ENCODE results near the gene R3HDM2. TPM values are rescaled to one million over a fixed set of nuclear protein-coding genes. Genes with fewer than 3 reads are reported as not detected.

Gene R3HDM2
- total RNA-seq (11.3 and 21.3 TPM in 2 replicates), polyA plus RNA-seq (18.5 and 22.8 TPM in 2 replicates), polyA minus RNA-seq (ENCODE audit: low replicate concordance) (102 and 123 TPM in 2 replicates)
- 21.7 and 23.1 TPM in 2 replicates for polyA plus RNA-seq (2012)

DNA sequence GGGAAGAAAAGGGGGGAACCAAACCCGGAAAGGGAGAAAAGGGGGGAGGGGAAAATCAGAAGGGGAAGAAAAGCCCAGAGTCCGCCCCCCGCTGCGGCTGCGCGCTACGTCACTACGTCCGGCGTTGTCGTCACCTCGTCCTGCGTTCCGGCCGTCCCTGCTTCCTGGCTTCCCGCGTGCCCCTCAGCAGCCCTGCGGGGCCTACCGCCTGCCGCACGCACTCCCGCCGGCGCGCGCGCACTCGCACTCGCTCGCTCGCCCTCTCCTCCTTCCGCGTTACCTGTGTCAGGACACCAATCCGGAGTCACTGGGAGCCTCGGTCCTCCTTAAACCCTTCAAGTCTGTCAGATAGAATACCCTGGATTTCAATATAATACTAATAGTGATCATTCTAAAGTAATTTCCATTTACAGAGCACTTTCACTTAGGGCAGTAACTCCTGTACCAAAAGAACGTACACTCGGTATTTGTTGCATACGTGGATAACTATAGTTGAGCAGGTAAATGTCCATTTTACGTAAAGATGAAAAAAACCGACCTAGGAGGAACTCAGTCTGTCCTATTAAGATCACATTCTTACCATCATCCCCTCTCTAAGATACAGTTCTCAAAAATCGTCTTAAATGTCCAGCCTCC is at the start of gene R3HDM2:
R3HDM2 (minus strand) TSS at position 113 of the 636 bp plus-strand sequence. CDS start 120,615 bp downstream, outside the sequence.
- no peak for TF ChIP-seq EZH2 (IDR thresholded peaks at IDR 0.05; ENCODE audit: low read length, missing control alignments)
- TF ChIP-seq, protein P1, sequence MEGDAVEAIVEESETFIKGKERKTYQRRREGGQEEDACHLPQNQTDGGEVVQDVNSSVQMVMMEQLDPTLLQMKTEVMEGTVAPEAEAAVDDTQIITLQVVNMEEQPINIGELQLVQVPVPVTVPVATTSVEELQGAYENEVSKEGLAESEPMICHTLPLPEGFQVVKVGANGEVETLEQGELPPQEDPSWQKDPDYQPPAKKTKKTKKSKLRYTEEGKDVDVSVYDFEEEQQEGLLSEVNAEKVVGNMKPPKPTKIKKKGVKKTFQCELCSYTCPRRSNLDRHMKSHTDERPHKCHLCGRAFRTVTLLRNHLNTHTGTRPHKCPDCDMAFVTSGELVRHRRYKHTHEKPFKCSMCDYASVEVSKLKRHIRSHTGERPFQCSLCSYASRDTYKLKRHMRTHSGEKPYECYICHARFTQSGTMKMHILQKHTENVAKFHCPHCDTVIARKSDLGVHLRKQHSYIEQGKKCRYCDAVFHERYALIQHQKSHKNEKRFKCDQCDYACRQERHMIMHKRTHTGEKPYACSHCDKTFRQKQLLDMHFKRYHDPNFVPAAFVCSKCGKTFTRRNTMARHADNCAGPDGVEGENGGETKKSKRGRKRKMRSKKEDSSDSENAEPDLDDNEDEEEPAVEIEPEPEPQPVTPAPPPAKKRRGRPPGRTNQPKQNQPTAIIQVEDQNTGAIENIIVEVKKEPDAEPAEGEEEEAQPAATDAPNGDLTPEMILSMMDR (conservative IDR thresholded peaks at IDR 0.05 in 1 of 2, IDR thresholded peaks at IDR 0.05 in 1 of 2; ENCODE audit: low read depth in 1 of 2, low read length in 2 of 2): no peak
- Histone ChIP-seq H3K4me2 (ENCODE audit: extremely low read depth, insufficient read depth, low read length) (peak within 1 kb of the TSS; percentile 90), H3K27ac (ENCODE audit: insufficient read depth, low read length) (peak within 1 kb of the TSS; percentile 90), H3K4me3 (replicated peaks in 1 of 4; ENCODE audit: control extremely low read depth in 1 of 4, insufficient read depth in 1 of 4, low read depth in 3 of 4, low read length in 4 of 4) (peak within 1 kb of the TSS; percentile 70 to 94 (median 72)), H4K20me1 (ENCODE audit: control insufficient read depth, extremely low read depth, insufficient read depth, low read length) (no peaks in the 10 kb centered on the region), H3K4me1 (ENCODE audit: control insufficient read depth, extremely low read depth, insufficient read depth, low read length) (no peaks in the 10 kb centered on the region), H3K9me3 (ENCODE audit: control insufficient read depth, insufficient read depth, low read depth, low read length) (no peaks in the 10 kb centered on the region), H3K27me3 (ENCODE audit: control insufficient read depth, insufficient read depth, low read length) (no peaks in the 10 kb centered on the region), H2AFZ (ENCODE audit: low read length) (peak within 1 kb of the TSS; percentile 94), H3K9ac (ENCODE audit: insufficient read depth, low read length) (peak within 1 kb of the TSS; percentile 79), H3K79me2 (ENCODE audit: control insufficient read depth, insufficient read depth, low read length) (peaks cover 23% of the 10 kb centered on the region), H3K36me3 (ENCODE audit: control insufficient read depth, insufficient read depth, low read length) (no peaks in the 10 kb centered on the region)
- peak; percentile 94 for DNase-seq (ENCODE audit: low read depth in 2 of 2)

DNA sequence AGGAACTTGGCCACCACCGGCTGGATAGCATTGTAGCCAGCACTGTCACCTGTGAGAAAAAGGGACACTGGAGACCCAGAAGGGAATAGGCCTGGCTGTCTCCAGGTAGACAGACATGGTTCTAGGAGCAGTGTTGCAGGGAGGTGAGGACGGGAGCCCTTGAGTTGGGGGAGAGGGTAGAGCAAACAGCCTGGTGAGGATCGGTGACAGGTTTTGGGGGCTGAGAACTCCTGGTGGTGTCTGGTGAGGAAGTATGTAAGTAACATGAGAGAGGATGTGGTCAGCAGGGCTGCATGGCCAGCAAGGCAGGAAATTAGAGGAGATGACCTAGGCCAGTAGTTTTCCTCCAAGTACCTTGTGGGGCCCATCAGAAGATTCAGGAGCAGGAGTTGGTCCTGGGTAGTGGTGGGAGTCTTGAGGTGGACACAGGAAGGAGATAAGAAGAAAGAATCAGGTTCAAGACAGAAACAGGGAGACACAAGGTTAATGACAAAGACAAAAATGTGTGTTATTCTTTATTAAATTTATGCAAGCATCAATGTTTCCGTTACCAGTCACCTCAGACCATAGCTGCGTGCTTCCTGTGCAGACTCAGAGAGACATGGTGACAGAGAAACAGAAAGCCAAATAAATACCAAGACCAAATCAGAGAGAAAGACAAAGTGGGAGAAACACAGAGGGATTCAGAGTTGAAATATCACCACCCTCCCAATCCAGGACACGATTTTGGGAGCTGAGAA is 48.7 kb upstream of the R3HDM2 start, which contains the start of gene ARHGAP9:
ARHGAP9 (minus strand) TSS at position 491 of the 740 bp plus-strand sequence; CDS start at position 31, 460 bp downstream.
- Histone ChIP-seq H3K27me3 (ENCODE audit: control insufficient read depth, insufficient read depth, low read length) (peaks cover 42% of the 10 kb centered on the region), H3K9me3 (ENCODE audit: control insufficient read depth, insufficient read depth, low read depth, low read length) (no peaks in the 10 kb centered on the region), H3K9ac (ENCODE audit: insufficient read depth, low read length) (no peak within 1 kb of the TSS), H3K79me2 (ENCODE audit: control insufficient read depth, insufficient read depth, low read length) (no peaks in the 10 kb centered on the region), H3K4me1 (ENCODE audit: control insufficient read depth, extremely low read depth, insufficient read depth, low read length) (peaks cover 5% of the 10 kb centered on the region), H2AFZ (ENCODE audit: low read length) (no peak within 1 kb of the TSS), H4K20me1 (ENCODE audit: control insufficient read depth, extremely low read depth, insufficient read depth, low read length) (no peaks in the 10 kb centered on the region), H3K4me3 (replicated peaks in 1 of 4; ENCODE audit: control extremely low read depth in 1 of 4, insufficient read depth in 1 of 4, low read depth in 3 of 4, low read length in 4 of 4) (no peak within 1 kb of the TSS), H3K36me3 (ENCODE audit: control insufficient read depth, insufficient read depth, low read length) (no peaks in the 10 kb centered on the region), H3K4me2 (ENCODE audit: extremely low read depth, insufficient read depth, low read length) (no peak within 1 kb of the TSS), H3K27ac (ENCODE audit: insufficient read depth, low read length) (no peak within 1 kb of the TSS)
- TF ChIP-seq EZH2 (IDR thresholded peaks at IDR 0.05; ENCODE audit: low read length, missing control alignments): no peak
- TF ChIP-seq, protein P1 (conservative IDR thresholded peaks at IDR 0.05 in 1 of 2, IDR thresholded peaks at IDR 0.05 in 1 of 2; ENCODE audit: low read depth in 1 of 2, low read length in 2 of 2): no peak
- no peak for DNase-seq (ENCODE audit: low read depth in 2 of 2)

DNA sequence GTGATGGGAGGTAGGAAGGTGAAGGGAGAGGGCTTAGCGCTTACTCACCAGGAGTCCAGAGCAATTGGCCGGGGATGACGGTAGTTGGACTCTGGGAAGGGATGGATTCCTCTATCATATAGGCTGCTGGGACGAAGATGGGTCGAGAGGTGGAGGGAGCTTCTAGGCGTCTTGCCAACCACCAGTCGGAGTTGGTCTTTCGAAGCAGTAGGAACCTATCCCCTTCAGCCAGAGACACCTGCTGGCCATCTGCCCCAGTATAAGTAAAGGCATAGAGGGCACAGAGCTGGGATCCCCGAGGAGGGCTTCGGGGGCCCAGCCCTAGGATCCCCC is 48.2 kb upstream of the R3HDM2 start:
- no peak for TF ChIP-seq EZH2 (IDR thresholded peaks at IDR 0.05; ENCODE audit: low read length, missing control alignments)
- TF ChIP-seq, protein P1 (conservative IDR thresholded peaks at IDR 0.05 in 1 of 2, IDR thresholded peaks at IDR 0.05 in 1 of 2; ENCODE audit: low read depth in 1 of 2, low read length in 2 of 2): no peak
- DNase-seq (ENCODE audit: low read depth in 2 of 2): no peak
- Histone ChIP-seq H3K9ac (ENCODE audit: insufficient read depth, low read length) (no peak overlapping the region), H3K9me3 (ENCODE audit: control insufficient read depth, insufficient read depth, low read depth, low read length) (no peaks in the 10 kb centered on the region), H3K27ac (ENCODE audit: insufficient read depth, low read length) (no peak overlapping the region), H2AFZ (ENCODE audit: low read length) (no peak overlapping the region), H3K27me3 (ENCODE audit: control insufficient read depth, insufficient read depth, low read length) (peaks cover 47% of the 10 kb centered on the region), H3K4me2 (ENCODE audit: extremely low read depth, insufficient read depth, low read length) (no peak overlapping the region), H4K20me1 (ENCODE audit: control insufficient read depth, extremely low read depth, insufficient read depth, low read length) (no peaks in the 10 kb centered on the region), H3K79me2 (ENCODE audit: control insufficient read depth, insufficient read depth, low read length) (no peaks in the 10 kb centered on the region), H3K36me3 (ENCODE audit: control insufficient read depth, insufficient read depth, low read length) (no peaks in the 10 kb centered on the region), H3K4me1 (ENCODE audit: control insufficient read depth, extremely low read depth, insufficient read depth, low read length) (peaks cover 5% of the 10 kb centered on the region), H3K4me3 (replicated peaks in 1 of 4; ENCODE audit: control extremely low read depth in 1 of 4, insufficient read depth in 1 of 4, low read depth in 3 of 4, low read length in 4 of 4) (no peak overlapping the region)

Data from fibroblast of lung (primary cell).